ENCODE data around the gene TMPRSS6. TPM values are rescaled to one million over a fixed set of nuclear protein-coding genes. Genes with fewer than 3 reads are reported as not detected.

The TMPRSS6 gene
- total RNA-seq, 2 experiments from 2014 or later: 11.3 to 12.4 TPM

- ChIA-PET POLR2A (interaction anchor here (0.6 to 1.0 kb wide), 4 partner anchors 70 to 232 kb away, joined by 3 read pairs; no protein-coding TSS in a partner anchor), CTCF (interaction anchor here (0.7 to 2.3 kb wide), 9 partner anchors 9 to 215 kb away, joined by 3 to 17 read pairs (median 5); no protein-coding TSS in a partner anchor)
- peak; percentile 76 for TF ChIP-seq CTCF (IDR thresholded peaks at IDR 0.05)
- peaks cover 18% of the 10 kb centered on the region for H3K4me1 Mint-ChIP-seq (ENCODE audit: low read depth)
- H3K36me3 Mint-ChIP-seq (ENCODE audit: low read depth): no peaks in the 10 kb centered on the region
- no peak for ATAC-seq
- no peak overlapping the region for H3K27ac Mint-ChIP-seq
- intact Hi-C loops (cut with micrococcal nuclease): no loop called here
- peak; percentile 47 for DNase-seq
- H3K9me3 Mint-ChIP-seq: no peaks in the 10 kb centered on the region
- no peaks in the 10 kb centered on the region for H3K27me3 Mint-ChIP-seq
- no peak overlapping the region for H3K4me3 Mint-ChIP-seq
Observed at GRCh38 chr22:37045958-37046357, 63.6 kb downstream of the TMPRSS6 start.

DNA sequence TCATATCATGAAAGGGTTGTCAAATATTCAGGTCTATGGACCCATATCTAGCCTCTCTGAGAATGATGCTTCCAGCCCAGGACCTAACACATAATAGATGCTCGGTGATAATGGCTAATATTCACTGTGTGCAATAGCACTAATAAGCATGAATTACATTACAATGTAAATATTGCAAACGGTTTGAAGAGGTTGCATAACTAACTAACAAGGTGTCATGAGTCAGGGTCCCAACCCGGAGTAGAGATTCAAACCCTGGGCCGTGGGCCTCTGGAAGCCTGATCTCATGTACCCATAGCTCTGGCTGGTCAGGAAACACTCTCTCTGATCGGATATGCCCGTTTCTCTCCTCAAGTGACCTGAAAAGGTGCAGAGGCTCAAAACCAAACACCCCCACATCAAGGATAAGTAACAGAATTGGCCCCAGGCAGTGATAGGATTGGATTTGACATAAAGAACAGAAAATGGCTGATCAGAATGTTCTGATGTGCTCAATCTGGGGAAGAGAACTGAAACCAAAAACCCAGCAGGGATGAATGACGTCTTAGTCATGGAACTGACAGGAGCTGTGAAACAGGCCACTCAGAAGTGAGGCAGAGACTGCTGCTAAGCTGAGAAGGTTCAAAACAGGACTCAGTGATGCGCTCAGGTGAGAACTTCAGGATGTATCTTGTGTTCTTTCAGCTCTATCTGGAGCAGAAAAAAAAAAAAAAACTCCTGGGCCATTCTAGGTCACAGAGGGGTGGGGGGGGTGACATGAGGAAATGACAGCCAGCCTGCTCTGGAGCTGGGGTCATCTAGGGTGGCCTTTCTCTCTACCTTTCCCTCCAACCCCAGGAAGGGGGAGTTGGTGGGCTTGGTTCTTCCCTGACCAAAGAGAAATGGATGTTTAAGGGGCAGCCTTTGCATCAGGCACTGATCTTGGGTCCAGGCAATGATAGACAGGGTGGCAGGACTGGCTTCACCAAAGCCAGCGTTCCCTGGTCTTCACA, 64.6 kb downstream of the TMPRSS6 start:
- H3K27me3 Mint-ChIP-seq: no peaks in the 10 kb centered on the region
- peak overlapping the region; percentile 14 for H3K27ac Mint-ChIP-seq
- no peak overlapping the region for H3K4me3 Mint-ChIP-seq
- peaks cover 21% of the 10 kb centered on the region for H3K4me1 Mint-ChIP-seq (ENCODE audit: low read depth)
- ATAC-seq (peak; percentile 55), DNase-seq (peak; percentile 35)
- POLR2A ChIA-PET: interaction anchor here (0.6 to 2.0 kb wide), 3 partner anchors 15 to 87 kb away, joined by 3 to 9 read pairs (median 3); no protein-coding TSS in a partner anchor
- intact Hi-C loops (cut with micrococcal nuclease): no loop called here
- CTCF ChIA-PET: interaction anchor here (0.6 to 3.4 kb wide), 22 partner anchors 8 to 216 kb away, joined by 3 to 19 read pairs (median 4); partner anchors contain the start of gene TST
- no peaks in the 10 kb centered on the region for H3K36me3 Mint-ChIP-seq (ENCODE audit: low read depth)
- no peaks in the 10 kb centered on the region for H3K9me3 Mint-ChIP-seq
- TF ChIP-seq CTCF (IDR thresholded peaks at IDR 0.05): no peak

- ChIA-PET POLR2A (interaction anchor here (1.0 to 2.0 kb wide), 3 partner anchors 14 to 88 kb away, joined by 3 to 9 read pairs (median 3); no protein-coding TSS in a partner anchor), CTCF (interaction anchor here (0.6 to 3.4 kb wide), 28 partner anchors 9 to 497 kb away, joined by 3 to 19 read pairs (median 4); partner anchors contain the start of gene TST)
- peaks cover 1% of the 10 kb centered on the region for H3K27me3 Mint-ChIP-seq
- intact Hi-C loops (cut with micrococcal nuclease): no loop called here
- ATAC-seq (peak; percentile 90), DNase-seq (peak; percentile 74)
- H3K27ac Mint-ChIP-seq: no peak overlapping the region
- H3K36me3 Mint-ChIP-seq (ENCODE audit: low read depth): no peaks in the 10 kb centered on the region
- no peak overlapping the region for H3K4me3 Mint-ChIP-seq
- peak; percentile 75 for TF ChIP-seq CTCF (IDR thresholded peaks at IDR 0.05)
- H3K4me1 Mint-ChIP-seq (ENCODE audit: low read depth): peaks cover 21% of the 10 kb centered on the region
- no peaks in the 10 kb centered on the region for H3K9me3 Mint-ChIP-seq
Observed at GRCh38 chr22:37043828-37044538, 65.5 kb downstream of the TMPRSS6 start.

- peaks cover 1% of the 10 kb centered on the region for H3K27me3 Mint-ChIP-seq
- no peaks in the 10 kb centered on the region for H3K9me3 Mint-ChIP-seq
- no peak for DNase-seq
- ATAC-seq: no peak
- no peak overlapping the region for H3K27ac Mint-ChIP-seq
- CTCF ChIA-PET: interaction anchor here (0.7 to 3.4 kb wide), 22 partner anchors 8 to 496 kb away, joined by 3 to 19 read pairs (median 4); partner anchors contain the start of gene TST
- H3K4me1 Mint-ChIP-seq (ENCODE audit: low read depth): peaks cover 21% of the 10 kb centered on the region
- no peak for TF ChIP-seq CTCF (IDR thresholded peaks at IDR 0.05)
- H3K4me3 Mint-ChIP-seq: no peak overlapping the region
- POLR2A ChIA-PET: interaction anchor here (1.2 to 2.0 kb wide), 2 partner anchors 13 to 50 kb away, joined by 3 to 9 read pairs; no protein-coding TSS in a partner anchor
- H3K36me3 Mint-ChIP-seq (ENCODE audit: low read depth): no peaks in the 10 kb centered on the region
- intact Hi-C loops (cut with micrococcal nuclease): no loop called here
Observed at GRCh38 chr22:37043209-37043827, 66.2 kb downstream of the TMPRSS6 start.
